IPS DF 19.7 (cell line): ENCODE measurements around the gene BCL10.

Experiments used
- DNase-seq: peaks from one replicate; pipeline ENCODE4 v3.0.0-alpha.2; 2013; ENCODE audit warnings: low read depth, low spot score

The BCL10 gene

GRCh38 chr1:85223334-85223733, 53.1 kb downstream of the BCL10 start:
- DNase-seq: no peak

GRCh38 chr1:85220756-85221201, 55.7 kb downstream of the BCL10 start:
- DNase-seq: no peak

- no peak for DNase-seq
These were observed 56.4 kb downstream of the BCL10 start for GRCh38 chr1:85219853-85220610.

DNA sequence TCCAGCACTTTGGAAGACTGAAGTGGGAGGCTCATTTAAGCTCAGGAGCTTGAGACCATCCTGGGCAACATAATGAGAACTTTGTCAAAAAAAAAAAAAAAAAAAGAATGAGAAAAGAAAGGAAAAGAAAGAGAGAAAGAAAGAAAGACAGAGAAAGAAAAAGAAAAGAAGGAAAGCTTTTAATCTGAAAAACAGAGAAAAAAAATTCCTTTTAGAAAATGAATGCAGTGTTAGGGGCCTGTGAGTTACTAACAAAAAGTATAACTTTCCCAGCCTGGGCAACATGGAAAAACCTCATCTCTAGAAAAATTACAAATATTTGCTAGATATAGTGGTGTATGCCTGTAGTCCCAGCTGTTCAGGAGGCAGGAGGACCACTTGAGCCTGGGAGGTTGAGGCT, 59.7 kb downstream of the BCL10 start:
- no peak for DNase-seq
